ENCODE data around the gene STK4.

The STK4 gene

GRCh38 chr20:45118028-45118427 lies 151.7 kb downstream of the STK4 start:
- TF ChIP-seq ZFX (IDR thresholded peaks at IDR 0.05; ENCODE audit: borderline replicate concordance) (no peak), CTCF (IDR thresholded peaks at IDR 0.05) (no peak; the same call in 1 of the 2 replicates)
- no peak overlapping the region for H3K27ac ChIP-seq

DNA sequence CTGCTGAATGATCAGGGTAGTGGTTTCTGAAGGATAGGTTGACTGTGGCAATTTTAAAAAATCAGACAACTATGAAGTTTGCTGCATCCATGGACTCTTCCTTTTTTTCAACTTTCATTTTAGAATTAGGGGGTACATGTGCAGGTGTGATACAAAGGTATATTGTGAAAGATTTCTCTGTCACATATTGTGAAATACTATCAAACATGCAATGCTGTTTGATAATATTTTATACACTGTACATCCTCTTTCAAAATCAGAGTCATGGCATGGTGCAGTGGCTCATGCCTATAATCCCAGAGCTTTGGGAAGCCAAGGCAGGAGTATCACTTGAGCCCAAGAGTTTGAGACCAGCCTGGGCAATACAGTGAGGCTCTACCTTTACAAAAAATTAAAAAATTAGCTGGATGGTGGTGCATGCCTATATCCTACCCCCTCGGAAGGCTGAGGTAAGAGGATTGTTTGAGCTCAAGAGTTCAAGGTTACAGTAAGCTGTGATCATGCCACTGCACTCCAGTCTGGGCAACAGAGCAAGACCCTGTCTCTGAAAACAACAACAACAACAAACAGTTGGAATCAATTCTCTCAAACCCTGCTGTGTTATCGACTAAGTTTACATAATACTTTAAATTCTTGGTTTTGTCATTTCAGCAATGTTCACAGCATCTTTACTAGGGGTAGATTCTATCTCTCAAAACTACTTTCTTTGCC lies 153.4 kb downstream of the STK4 start:
- TF ChIP-seq ZFX (IDR thresholded peaks at IDR 0.05; ENCODE audit: borderline replicate concordance), result no peak
- TF ChIP-seq CTCF (IDR thresholded peaks at IDR 0.05), result no peak
- H3K27ac ChIP-seq, result no peak overlapping the region

GRCh38 chr20:45121388-45121787 lies 155.1 kb downstream of the STK4 start:
- TF ChIP-seq ZFX (IDR thresholded peaks at IDR 0.05; ENCODE audit: borderline replicate concordance), result no peak
- no peak for TF ChIP-seq CTCF (IDR thresholded peaks at IDR 0.05)
- no peak overlapping the region for H3K27ac ChIP-seq

- TF ChIP-seq CTCF (IDR thresholded peaks at IDR 0.05) (no peak), ZFX (IDR thresholded peaks at IDR 0.05; ENCODE audit: borderline replicate concordance) (no peak)
- H3K27ac ChIP-seq, result no peak within 1 kb of the TSS
These were observed 158.1 kb downstream of the STK4 start, which contains the start of gene WFDC12 for GRCh38 chr20:45124365-45124764. WFDC12 (minus strand) TSS chr20:45124465; CDS start chr20:45124447, 18 bp downstream.

DNA sequence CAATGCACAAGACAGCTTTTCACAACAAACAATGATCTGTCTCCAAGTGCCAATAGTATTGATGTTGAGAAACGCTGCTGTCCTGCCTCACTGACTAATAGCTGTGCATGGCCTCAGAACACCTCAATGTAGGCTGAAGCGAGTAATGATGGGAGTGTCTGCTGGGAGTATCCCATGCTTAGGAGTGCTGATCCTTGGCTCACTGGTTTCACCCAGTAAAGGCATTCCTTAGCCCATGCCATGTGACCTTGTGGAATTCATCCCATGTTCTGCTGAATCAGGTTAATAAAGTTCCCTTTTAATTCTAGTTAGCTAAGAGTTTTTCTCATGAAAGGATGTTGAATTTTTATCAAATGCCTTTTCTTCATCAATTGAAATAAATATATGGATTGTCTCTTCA lies 161.8 kb downstream of the STK4 start:
- no peak for TF ChIP-seq CTCF (IDR thresholded peaks at IDR 0.05)
- no peak for TF ChIP-seq ZFX (IDR thresholded peaks at IDR 0.05; ENCODE audit: borderline replicate concordance)
- no peak overlapping the region for H3K27ac ChIP-seq
